ENCODE results near the gene MAST3.

MAST3 gene

DNA sequence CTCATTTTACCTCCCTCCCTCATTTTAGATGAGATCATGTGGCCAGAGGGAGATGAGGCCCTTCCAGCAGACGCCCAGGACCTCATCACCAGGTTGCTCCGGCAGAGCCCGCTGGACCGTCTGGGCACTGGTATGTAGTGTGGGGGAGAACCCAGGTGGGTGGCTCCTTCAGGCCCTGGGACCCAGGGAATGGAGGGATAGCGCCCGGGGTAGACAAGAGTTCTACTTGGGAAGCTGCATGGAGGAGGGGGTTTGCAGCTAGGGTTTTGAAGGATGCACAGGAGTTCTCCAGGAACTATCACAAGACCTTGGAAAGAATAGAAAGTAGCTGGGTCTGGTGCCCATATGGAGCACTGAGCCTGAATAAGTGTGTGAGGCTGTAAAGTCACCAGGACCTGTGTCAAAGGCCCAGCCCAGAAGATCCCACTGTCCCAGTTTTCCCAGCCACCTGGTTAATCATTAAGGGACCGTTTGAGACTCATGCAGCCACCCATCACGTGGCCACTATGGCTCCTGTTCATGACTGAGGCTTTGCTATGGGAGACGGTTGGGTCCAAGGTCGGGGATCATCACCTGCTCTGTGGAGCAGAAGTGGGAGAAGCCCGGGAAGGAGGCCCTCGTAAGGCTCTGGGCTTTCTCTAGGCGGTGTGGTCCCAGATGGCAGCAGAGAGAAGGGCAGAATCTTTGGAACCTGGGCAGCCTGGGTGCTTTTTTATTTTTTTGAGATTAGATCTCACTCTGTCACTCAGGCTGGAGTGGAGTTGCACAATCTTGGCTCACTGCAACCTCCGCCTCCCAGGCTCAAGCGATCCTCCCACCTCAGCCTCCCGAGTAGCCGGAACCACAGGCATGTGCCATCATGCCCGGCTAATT lies 38.4 kb downstream of the MAST3 start:
- no peak for DNase-seq (ENCODE audit: low read depth)
- no peak overlapping the region for H3K4me3 ChIP-seq (ENCODE audit: low read depth, low read length)
- TF ChIP-seq MAX (IDR thresholded peaks at IDR 0.05; ENCODE audit: low read depth, low read length) (no peak), POLR2A (IDR thresholded peaks at IDR 0.05; ENCODE audit: extremely low read depth, insufficient read length) (no peak), MYC (IDR thresholded peaks at IDR 0.05; ENCODE audit: low read depth, low read length) (no peak)
- TF ChIP-seq, protein P1, sequence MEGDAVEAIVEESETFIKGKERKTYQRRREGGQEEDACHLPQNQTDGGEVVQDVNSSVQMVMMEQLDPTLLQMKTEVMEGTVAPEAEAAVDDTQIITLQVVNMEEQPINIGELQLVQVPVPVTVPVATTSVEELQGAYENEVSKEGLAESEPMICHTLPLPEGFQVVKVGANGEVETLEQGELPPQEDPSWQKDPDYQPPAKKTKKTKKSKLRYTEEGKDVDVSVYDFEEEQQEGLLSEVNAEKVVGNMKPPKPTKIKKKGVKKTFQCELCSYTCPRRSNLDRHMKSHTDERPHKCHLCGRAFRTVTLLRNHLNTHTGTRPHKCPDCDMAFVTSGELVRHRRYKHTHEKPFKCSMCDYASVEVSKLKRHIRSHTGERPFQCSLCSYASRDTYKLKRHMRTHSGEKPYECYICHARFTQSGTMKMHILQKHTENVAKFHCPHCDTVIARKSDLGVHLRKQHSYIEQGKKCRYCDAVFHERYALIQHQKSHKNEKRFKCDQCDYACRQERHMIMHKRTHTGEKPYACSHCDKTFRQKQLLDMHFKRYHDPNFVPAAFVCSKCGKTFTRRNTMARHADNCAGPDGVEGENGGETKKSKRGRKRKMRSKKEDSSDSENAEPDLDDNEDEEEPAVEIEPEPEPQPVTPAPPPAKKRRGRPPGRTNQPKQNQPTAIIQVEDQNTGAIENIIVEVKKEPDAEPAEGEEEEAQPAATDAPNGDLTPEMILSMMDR (IDR thresholded peaks at IDR 0.05; ENCODE audit: low read depth, low read length) = no peak

DNA sequence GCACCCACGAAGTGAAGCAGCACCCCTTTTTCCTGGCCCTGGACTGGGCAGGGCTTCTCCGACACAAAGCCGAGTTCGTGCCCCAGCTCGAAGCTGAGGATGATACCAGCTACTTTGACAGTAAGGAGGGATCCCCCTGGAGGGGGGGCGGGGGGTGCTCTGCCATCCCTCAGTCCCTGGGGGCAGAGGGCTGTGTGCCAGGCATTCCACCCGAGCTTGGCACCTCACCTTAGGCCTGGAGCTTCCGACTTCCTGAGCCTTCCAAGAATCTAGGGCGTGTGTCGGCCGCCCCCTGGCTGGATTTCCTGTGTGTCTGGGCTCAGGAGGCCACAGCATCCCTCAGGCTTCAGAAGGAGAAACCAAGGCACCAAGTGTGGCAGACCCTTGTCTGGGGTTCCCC lies 39.7 kb downstream of the MAST3 start:
- TF ChIP-seq MYC (IDR thresholded peaks at IDR 0.05; ENCODE audit: low read depth, low read length) (no peak), MAX (IDR thresholded peaks at IDR 0.05; ENCODE audit: low read depth, low read length) (no peak), POLR2A (IDR thresholded peaks at IDR 0.05; ENCODE audit: extremely low read depth, insufficient read length) (no peak)
- TF ChIP-seq, protein P1 (IDR thresholded peaks at IDR 0.05; ENCODE audit: low read depth, low read length) = no peak
- H3K4me3 ChIP-seq (ENCODE audit: low read depth, low read length) = no peak overlapping the region
- DNase-seq (ENCODE audit: low read depth) = no peak

- no peak for DNase-seq (ENCODE audit: low read depth)
- H3K4me3 ChIP-seq (ENCODE audit: low read depth, low read length) = no peak overlapping the region
- TF ChIP-seq POLR2A (IDR thresholded peaks at IDR 0.05; ENCODE audit: extremely low read depth, insufficient read length) (no peak), MAX (IDR thresholded peaks at IDR 0.05; ENCODE audit: low read depth, low read length) (no peak), MYC (IDR thresholded peaks at IDR 0.05; ENCODE audit: low read depth, low read length) (no peak)
- TF ChIP-seq, protein P1 (IDR thresholded peaks at IDR 0.05; ENCODE audit: low read depth, low read length) = no peak
Observed at GRCh38 chr19:18137657-18138339, 40.2 kb downstream of the MAST3 start.

- TF ChIP-seq, protein P1 (IDR thresholded peaks at IDR 0.05; ENCODE audit: low read depth, low read length) = no peak
- TF ChIP-seq MYC (IDR thresholded peaks at IDR 0.05; ENCODE audit: low read depth, low read length) (no peak), POLR2A (IDR thresholded peaks at IDR 0.05; ENCODE audit: extremely low read depth, insufficient read length) (no peak), MAX (IDR thresholded peaks at IDR 0.05; ENCODE audit: low read depth, low read length) (no peak)
- no peak overlapping the region for H3K4me3 ChIP-seq (ENCODE audit: low read depth, low read length)
- DNase-seq (ENCODE audit: low read depth) = no peak
Observed at GRCh38 chr19:18140473-18140872, 42.9 kb downstream of the MAST3 start.

DNA sequence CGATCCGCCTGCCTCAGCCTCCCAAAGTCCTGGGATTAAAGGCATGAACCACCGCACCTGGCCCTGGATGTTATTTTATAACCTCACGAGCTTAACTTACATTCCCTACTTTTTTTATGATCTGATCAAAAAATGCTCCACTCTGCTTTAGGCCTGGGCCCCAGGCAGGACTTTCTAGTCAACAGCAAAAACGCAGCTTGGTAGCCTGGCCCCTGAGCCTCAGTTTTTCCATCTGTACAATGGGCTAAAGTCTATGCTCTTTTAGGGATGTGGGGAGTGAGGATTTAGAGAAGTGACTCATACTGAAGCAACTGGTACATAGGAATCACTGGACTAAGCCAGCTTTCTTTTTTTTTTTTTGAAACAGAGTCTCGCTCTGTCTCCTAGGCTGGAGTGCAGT lies 43.5 kb downstream of the MAST3 start:
- no peak for DNase-seq (ENCODE audit: low read depth)
- no peak for TF ChIP-seq MYC (IDR thresholded peaks at IDR 0.05; ENCODE audit: low read depth, low read length)
- TF ChIP-seq, protein P1 (IDR thresholded peaks at IDR 0.05; ENCODE audit: low read depth, low read length) = no peak
- TF ChIP-seq MAX (IDR thresholded peaks at IDR 0.05; ENCODE audit: low read depth, low read length) = no peak
- TF ChIP-seq POLR2A (IDR thresholded peaks at IDR 0.05; ENCODE audit: extremely low read depth, insufficient read length) = no peak
- no peak overlapping the region for H3K4me3 ChIP-seq (ENCODE audit: low read depth, low read length)

Data from NB4 (cell line).